CD4-positive, alpha-beta T cell (primary cell): Measurements from ENCODE around the gene CHKB. TPM values are rescaled to one million over a fixed set of nuclear protein-coding genes. Genes with fewer than 3 reads are reported as not detected.

Experiments
- ATAC-seq: fragments of 200-7000 bp; cut with Tn5 transposase; one replicate; pipeline ENCODE4 v1.10.0; 2022; ENCODE audit warnings: mild to moderate bottlenecking; ENCODE audit not compliant: poor library complexity
- CTCF ChIA-PET: fragments of 350-600 bp; sonication (Branson Sonifier 250); formaldehyde crosslinking; loops from one replicate; lab custom pipeline; 2021; ENCODE audit warnings: antibody characterized with exemption, inconsistent platforms; lab: Charles Lee
- POLR2A ChIA-PET: fragments of 350-600 bp; sonication (Branson Sonifier 250); formaldehyde crosslinking; loops from one replicate; lab custom pipeline; 2021; ENCODE audit warnings: antibody characterized with exemption, inconsistent platforms; lab: Charles Lee
- DNase-seq, 14 experiments: peaks; one replicate each; pipeline ENCODE4 v3.0.0-alpha.2; 2013 to 2020; ENCODE audit warnings: mixed read lengths in 2 of 14
- H3K27ac ChIP-seq, 2 donors: one replicate each; pipeline versions ENCODE4 v1.5.1 to v1.7.0; 2013; ENCODE audit warnings: low read length in 2 of 2, low read depth in 1 of 2, mild to moderate bottlenecking in 1 of 2
- H3K27me3 ChIP-seq, 2 experiments: 1 replicate in 1 of 2; 2 replicates in 1 of 2; pipeline versions ENCODE4 v1.6.1 to v1.7.0; 2013; ENCODE audit warnings: low read length in 2 of 2, control low read depth in 1 of 2, mild to moderate bottlenecking in 1 of 2, moderate library complexity in 1 of 2; ENCODE audit not compliant: insufficient read depth in 2 of 2, control insufficient read depth in 1 of 2
- H3K36me3 ChIP-seq: one replicate; pipeline ENCODE4 v1.6.1; 2013; ENCODE audit warnings: low read length, control low read depth; ENCODE audit not compliant: insufficient read depth
- H3K4me1 ChIP-seq: one replicate; pipeline ENCODE4 v1.6.1; 2013; ENCODE audit warnings: low read length, control low read depth; ENCODE audit not compliant: insufficient read depth
- H3K4me3 ChIP-seq: one replicate; pipeline ENCODE4 v1.5.1; 2013; ENCODE audit warnings: mild to moderate bottlenecking, low read length, moderate library complexity
- H3K9me3 ChIP-seq, 2 experiments: 1 replicate in 1 of 2; 2 replicates in 1 of 2; pipeline versions ENCODE4 v1.6.1 to v1.7.0; 2013; ENCODE audit warnings: low read length in 2 of 2, mild to moderate bottlenecking in 2 of 2, control low read depth in 1 of 2, moderate library complexity in 1 of 2; ENCODE audit not compliant: control insufficient read depth in 1 of 2, insufficient read depth in 1 of 2
- H3K27ac Mint-ChIP-seq: one replicate; pipeline ENCODE4 v1.8.0; 2020; ENCODE audit warnings: mixed read lengths
- H3K27me3 Mint-ChIP-seq: one replicate; pipeline ENCODE4 v1.8.0; 2021; ENCODE audit warnings: mixed read lengths
- H3K36me3 Mint-ChIP-seq: one replicate; pipeline ENCODE4 v1.8.0; 2021; ENCODE audit warnings: low read depth, mixed read lengths
- H3K4me1 Mint-ChIP-seq: one replicate; pipeline ENCODE4 v1.8.0; 2021; ENCODE audit warnings: low read depth, mixed read lengths
- H3K4me3 Mint-ChIP-seq: one replicate; pipeline ENCODE4 v1.8.0; 2020; ENCODE audit warnings: mild to moderate bottlenecking, mixed read lengths
- H3K9me3 Mint-ChIP-seq: one replicate; pipeline ENCODE4 v1.8.0; 2020; ENCODE audit warnings: mixed read lengths
- intact Hi-C, 2 experiments: fragments of 100-400 bp; cut with DNase I in 1 of 2; cut with micrococcal nuclease in 1 of 2; formaldehyde crosslinking; loops; one replicate each; pipeline versions ENCODE4 v1.15.1 to v1.9.0; 2023 to 2025; cut with DNase I, micrococcal nuclease
- total RNA-seq, 174 experiments: library from RNA in 2 of 174; stranded (reverse) in 2 of 174; gene quantifications; one replicate each; pipeline ENCODE4 v1.2.3 and lab custom pipeline; 2021 to 2026
- TF ChIP-seq, protein P1 (sequence below): fragments of 200-600 bp; IDR thresholded peaks from one replicate; pipeline ENCODE4 v1.8.0; 2022; ENCODE audit warnings: antibody characterized with exemption, mild to moderate bottlenecking

Gene CHKB
- total RNA-seq, 2 experiments from 2014 or later = 152 to 156 TPM

- peak; percentile 70 for ATAC-seq
- H3K4me3 Mint-ChIP-seq = peak overlapping the region; percentile 78
- no peaks in the 10 kb centered on the region for H3K27me3 Mint-ChIP-seq
- intact Hi-C loops = loop anchor here (2.0 to 5.0 kb wide), 2 partner anchors 34 to 35 kb away; partner anchors contain the start of gene CHKB (in 2 of the 2)
- H3K9me3 Mint-ChIP-seq = no peaks in the 10 kb centered on the region
- Histone ChIP-seq H3K9me3 (no peaks in the 10 kb centered on the region), H3K36me3 (no peaks in the 10 kb centered on the region), H3K27me3 (no peaks in the 10 kb centered on the region), H3K4me3 (peak overlapping the region; percentile 62), H3K4me1 (peaks cover 61% of the 10 kb centered on the region), H3K27ac (peak overlapping the region; percentile 67 to 74)
- peaks cover 38% of the 10 kb centered on the region for H3K4me1 Mint-ChIP-seq
- ChIA-PET CTCF (interaction anchor here (0.6 to 2.4 kb wide), 9 partner anchors 9 to 72 kb away, joined by 3 to 27 read pairs (median 7); partner anchors contain the start of genes SCO2 and SYCE3), POLR2A (interaction anchor here (0.6 to 5.0 kb wide), 18 partner anchors 9 to 358 kb away, joined by 3 to 87 read pairs (median 9); partner anchors contain the start of genes CHKB, LMF2, NCAPH2 and SCO2)
- no peaks in the 10 kb centered on the region for H3K36me3 Mint-ChIP-seq
- H3K27ac Mint-ChIP-seq = peak overlapping the region; percentile 73
- peak in 13 of 14 experiments; percentile 42 to 79 (median 67) for DNase-seq
- TF ChIP-seq, protein P1, sequence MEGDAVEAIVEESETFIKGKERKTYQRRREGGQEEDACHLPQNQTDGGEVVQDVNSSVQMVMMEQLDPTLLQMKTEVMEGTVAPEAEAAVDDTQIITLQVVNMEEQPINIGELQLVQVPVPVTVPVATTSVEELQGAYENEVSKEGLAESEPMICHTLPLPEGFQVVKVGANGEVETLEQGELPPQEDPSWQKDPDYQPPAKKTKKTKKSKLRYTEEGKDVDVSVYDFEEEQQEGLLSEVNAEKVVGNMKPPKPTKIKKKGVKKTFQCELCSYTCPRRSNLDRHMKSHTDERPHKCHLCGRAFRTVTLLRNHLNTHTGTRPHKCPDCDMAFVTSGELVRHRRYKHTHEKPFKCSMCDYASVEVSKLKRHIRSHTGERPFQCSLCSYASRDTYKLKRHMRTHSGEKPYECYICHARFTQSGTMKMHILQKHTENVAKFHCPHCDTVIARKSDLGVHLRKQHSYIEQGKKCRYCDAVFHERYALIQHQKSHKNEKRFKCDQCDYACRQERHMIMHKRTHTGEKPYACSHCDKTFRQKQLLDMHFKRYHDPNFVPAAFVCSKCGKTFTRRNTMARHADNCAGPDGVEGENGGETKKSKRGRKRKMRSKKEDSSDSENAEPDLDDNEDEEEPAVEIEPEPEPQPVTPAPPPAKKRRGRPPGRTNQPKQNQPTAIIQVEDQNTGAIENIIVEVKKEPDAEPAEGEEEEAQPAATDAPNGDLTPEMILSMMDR = no peak
These were observed 34.4 kb downstream of the CHKB start for GRCh38 chr22:50548040-50548920.

DNA sequence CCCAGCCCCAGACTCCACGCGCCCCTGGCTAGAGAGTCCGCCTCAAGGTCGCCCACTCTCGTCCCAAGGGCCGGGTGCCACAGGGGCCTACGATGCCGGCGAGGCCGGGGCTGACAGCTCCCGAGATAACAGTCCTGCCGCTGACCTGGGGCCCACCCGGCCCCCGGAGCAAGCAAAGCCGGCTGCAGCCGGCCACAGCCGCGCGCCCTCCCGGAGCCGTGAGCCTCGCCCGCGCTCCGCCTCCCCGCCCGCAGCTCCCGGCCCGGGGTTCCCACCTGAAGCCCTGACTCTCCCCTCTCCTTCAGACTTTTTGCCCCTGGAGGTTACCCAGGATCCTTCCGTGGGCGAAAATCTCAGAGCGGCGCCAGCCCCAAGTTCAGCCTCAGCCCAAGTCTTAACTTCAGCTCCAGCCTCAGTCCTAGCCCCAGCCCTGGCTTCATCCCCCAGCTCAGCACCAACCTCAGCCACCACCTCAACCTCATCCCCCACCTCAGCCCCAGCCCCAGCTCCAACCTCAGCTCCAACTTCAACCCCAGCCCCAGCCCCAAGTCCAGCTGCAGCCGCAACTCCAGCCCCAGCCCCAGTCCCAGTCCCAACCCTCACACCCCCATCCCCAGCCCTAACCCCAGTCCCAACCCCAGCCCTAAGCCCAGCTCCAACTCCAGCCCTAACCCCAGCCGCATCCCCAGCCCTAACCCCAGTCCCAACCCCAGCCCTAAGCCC, 35.2 kb downstream of the CHKB start:
- Mint-ChIP-seq H3K4me1 (peaks cover 41% of the 10 kb centered on the region), H3K36me3 (no peaks in the 10 kb centered on the region), H3K27ac (no peak overlapping the region), H3K27me3 (no peaks in the 10 kb centered on the region), H3K9me3 (no peaks in the 10 kb centered on the region), H3K4me3 (peak overlapping the region; percentile 54)
- H3K9me3 ChIP-seq = no peaks in the 10 kb centered on the region
- ATAC-seq (no peak), DNase-seq (no peak)
- no peaks in the 10 kb centered on the region for H3K36me3 ChIP-seq
- POLR2A ChIA-PET = interaction anchor here (0.6 to 5.0 kb wide), 15 partner anchors 8 to 303 kb away, joined by 3 to 87 read pairs (median 13); partner anchors contain the start of genes CHKB, LMF2, NCAPH2 and SCO2
- intact Hi-C loops = loop anchor here in 1 of 2 experiments (5.0 kb wide), 1 partner anchor 35 kb away; the partner anchor contains the start of gene CHKB
- no peak overlapping the region for H3K27ac ChIP-seq
- H3K4me1 ChIP-seq = peaks cover 61% of the 10 kb centered on the region
- H3K4me3 ChIP-seq = no peak overlapping the region
- TF ChIP-seq, protein P1 = no peak
- no peaks in the 10 kb centered on the region for H3K27me3 ChIP-seq
- CTCF ChIA-PET = interaction anchor here (0.8 to 2.4 kb wide), 5 partner anchors 10 to 73 kb away, joined by 3 to 27 read pairs (median 16); partner anchors contain the start of genes SCO2 and SYCE3
